SH-SY5Y (cell line): ENCODE results near the gene PTPRJ.

ENCODE experiments used
- GATA2 ChIP-seq: IDR thresholded peaks from 2 replicates; pipeline ENCODE4 v1.6.1; 2011; ENCODE audit warnings: mild to moderate bottlenecking, low read depth, low read length
- GATA3 ChIP-seq: IDR thresholded peaks from 2 replicates; pipeline ENCODE4 v1.6.1; 2011; ENCODE audit warnings: low read depth, mild to moderate bottlenecking, low read length, moderate library complexity

DNA sequence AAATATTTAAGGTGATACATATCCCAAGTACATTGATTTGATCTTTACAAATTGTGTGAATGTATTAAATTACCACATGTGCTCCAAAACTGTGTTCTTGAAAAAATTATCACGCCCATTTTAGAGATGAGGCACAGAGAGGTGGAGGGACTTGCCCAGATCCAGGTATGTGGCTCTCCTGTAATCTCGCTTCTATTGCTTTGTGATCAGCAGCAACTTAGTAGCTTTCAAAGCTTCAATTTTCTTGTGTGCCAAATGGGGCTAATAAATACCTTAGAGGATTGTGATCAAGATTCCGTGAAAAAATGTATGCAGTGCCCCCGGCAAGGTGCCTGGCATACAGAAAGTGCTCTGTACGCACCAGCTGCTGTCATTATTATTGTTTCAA, 18.0 kb downstream of the PTPRJ start:
- TF ChIP-seq GATA3 (no peak), GATA2 (no peak)
